OCI-LY3 (cell line): ENCODE data around the gene MYBPC1.

Experiments used
- CTCF ChIP-seq: fragments of 200-600, 300-600 bp; sonication (generic); IDR thresholded peaks from 2 replicates; pipeline ENCODE4 v1.5.1; 2014; ENCODE audit warnings: antibody characterized with exemption, low read length, low read depth
- EZH2phosphoT487 ChIP-seq: fragments of 200-600 bp; shearing (Covaris generic); IDR thresholded peaks from 2 replicates; pipeline ENCODE4 v1.6.1; 2018; ENCODE audit warnings: antibody characterized with exemption, mixed run types, low read depth

- no peak for TF ChIP-seq CTCF
- TF ChIP-seq EZH2phosphoT487: no peak
Measured at GRCh38 chr12:101666052-101666728, 71.4 kb downstream of the MYBPC1 start.
